GM18505 (cell line): ENCODE results near the gene DEPP1.

Source experiments
- ATAC-seq: cut with Tn5 transposase; IDR thresholded peaks from one replicate; pipeline ENCODE4 v1.9.1; 2021; ENCODE audit not compliant: unreplicated experiment
- POLR2A ChIP-seq: IDR thresholded peaks from 4 replicates; pipeline ENCODE4 v1.6.1; 2011; ENCODE audit warnings: borderline replicate concordance; ENCODE audit not compliant: insufficient read depth, insufficient read length; ENCODE audit errors: extremely low read depth

Gene DEPP1

GRCh38 chr10:44930904-44931620, 47.5 kb downstream of the DEPP1 start:
- no peak for ATAC-seq
- no peak for TF ChIP-seq POLR2A

DNA sequence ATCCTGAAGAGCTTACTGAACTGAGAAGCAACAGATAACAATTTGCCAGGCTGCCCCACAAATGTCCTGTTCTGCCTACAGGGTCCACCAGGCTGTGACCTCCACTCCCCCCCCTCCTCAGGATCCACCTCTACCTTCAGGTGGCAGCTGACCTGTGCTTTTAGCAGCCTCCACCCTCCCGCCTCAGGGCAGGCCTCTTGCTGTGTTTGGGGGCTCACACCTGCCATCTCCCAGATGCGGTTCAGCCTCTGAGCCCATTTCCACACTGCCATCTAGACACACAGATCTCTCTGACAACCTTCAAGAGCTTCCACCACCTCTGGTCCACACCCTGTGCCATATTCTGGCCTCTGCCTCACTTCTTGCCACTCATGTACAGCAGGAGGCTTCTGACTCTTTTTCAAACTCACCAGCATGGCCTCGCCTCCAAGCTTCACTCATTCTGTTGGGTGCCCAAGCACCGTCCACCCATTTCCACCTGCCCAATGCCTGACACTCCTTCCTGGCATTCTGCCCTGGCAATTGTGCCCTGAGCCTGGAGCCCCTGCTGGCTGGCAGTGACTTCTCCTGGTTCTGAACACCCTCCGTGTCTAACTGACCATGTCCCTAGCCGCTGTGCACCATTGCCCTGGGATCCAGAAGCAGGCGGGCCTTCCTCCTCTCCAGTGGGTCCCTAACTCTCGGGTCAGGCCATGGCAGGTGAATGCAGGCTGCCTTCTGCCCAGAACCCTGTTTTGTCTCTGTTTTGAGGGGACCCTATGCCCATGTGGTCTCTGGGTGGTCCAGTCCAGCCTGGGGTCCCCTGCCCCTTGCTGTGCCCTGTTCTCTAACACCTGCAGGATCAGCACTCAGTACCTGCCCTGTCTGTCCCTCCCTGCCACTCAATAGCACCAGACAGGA, 49.0 kb downstream of the DEPP1 start:
- no peak for TF ChIP-seq POLR2A
- no peak for ATAC-seq

- ATAC-seq = no peak
- TF ChIP-seq POLR2A = no peak
Measured at GRCh38 chr10:44928462-44928861, 50.1 kb downstream of the DEPP1 start.

- no peak for TF ChIP-seq POLR2A
- ATAC-seq = no peak
Measured at GRCh38 chr10:44927352-44927751, 51.3 kb downstream of the DEPP1 start.

DNA sequence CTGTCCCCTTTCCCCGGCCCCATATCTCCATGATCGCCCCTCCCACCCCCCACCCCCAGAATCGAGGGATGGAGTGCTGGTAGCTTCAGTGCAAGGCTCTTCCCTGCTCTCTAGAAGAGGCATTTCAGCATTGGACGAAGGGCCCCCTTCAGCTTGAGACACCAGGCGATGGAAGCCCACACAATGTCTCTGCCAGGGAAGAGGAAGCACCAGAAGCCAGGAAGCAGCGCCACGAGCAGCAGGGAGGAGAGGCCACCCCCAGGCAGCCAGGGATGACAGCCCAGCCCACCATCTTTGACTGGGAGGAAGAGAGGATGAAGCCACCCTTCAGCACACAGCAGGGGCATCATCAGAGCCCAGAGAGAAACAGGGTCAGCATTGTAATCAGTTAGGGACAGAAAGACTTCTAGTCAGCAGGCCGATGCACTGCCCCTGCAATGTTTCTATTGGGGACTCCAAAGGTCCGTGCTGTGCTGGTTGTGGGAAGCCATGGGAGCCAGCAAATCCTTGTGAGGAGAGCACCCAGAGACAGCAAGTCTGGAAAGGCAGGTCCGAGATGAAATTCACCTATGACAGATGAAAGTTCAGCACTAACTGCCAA, 51.8 kb downstream of the DEPP1 start:
- no peak for ATAC-seq
- TF ChIP-seq POLR2A = no peak
